Measurements from ENCODE around the gene SLC22A1.

Gene SLC22A1

DNA sequence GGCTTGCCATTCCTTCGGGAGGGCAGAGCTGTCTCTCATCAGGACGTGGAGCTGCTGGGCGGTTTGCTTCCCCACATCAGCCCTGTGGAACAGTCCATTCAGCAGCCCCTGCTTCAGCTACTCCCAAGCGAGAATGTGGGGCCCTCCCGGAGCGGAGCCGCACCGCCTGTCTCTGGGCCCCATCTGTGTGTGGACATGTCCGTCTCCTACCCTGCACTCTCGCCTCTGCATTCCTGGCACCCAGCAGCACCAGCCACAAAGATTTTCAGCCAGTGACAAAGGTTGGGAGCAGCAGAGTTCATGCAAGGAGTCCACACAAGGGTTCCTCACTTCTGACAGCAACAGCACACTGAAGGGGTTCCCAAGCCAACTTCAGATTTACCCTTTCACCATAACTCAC lies 29.0 kb upstream of the SLC22A1 start:
- DNase-seq (ENCODE audit: low read depth), result no peak
- TF ChIP-seq, protein P1, sequence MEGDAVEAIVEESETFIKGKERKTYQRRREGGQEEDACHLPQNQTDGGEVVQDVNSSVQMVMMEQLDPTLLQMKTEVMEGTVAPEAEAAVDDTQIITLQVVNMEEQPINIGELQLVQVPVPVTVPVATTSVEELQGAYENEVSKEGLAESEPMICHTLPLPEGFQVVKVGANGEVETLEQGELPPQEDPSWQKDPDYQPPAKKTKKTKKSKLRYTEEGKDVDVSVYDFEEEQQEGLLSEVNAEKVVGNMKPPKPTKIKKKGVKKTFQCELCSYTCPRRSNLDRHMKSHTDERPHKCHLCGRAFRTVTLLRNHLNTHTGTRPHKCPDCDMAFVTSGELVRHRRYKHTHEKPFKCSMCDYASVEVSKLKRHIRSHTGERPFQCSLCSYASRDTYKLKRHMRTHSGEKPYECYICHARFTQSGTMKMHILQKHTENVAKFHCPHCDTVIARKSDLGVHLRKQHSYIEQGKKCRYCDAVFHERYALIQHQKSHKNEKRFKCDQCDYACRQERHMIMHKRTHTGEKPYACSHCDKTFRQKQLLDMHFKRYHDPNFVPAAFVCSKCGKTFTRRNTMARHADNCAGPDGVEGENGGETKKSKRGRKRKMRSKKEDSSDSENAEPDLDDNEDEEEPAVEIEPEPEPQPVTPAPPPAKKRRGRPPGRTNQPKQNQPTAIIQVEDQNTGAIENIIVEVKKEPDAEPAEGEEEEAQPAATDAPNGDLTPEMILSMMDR (IDR thresholded peaks at IDR 0.05; ENCODE audit: low read depth, low read length, missing control alignments), result no peak
- in situ Hi-C loops (cut with HindIII; ENCODE audit: low sequenced_read_pairs), result no loop called here
- H3K4me3 ChIP-seq (ENCODE audit: low read depth, low read length), result no peak overlapping the region

DNA sequence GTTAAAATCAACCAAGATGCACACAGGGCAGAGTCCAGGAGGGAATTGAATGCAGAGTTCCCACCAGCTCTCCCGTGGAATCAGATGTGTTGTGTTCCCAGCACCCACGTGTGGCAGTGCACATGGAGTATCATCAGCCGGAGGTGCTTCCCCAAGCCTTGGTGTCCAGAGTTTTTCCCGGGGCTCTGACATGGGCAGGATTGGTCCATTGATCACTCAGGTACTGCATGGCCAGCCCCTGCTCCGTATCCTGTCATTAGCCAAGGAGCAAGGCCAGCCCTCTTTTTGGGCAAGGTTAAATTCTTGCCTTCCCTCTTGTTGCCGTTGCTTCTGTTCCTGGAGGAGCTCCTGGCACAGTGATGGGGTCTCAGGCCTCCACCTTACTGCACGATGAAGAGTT lies 28.6 kb upstream of the SLC22A1 start:
- DNase-seq (ENCODE audit: low read depth), result no peak
- in situ Hi-C loops (cut with HindIII; ENCODE audit: low sequenced_read_pairs), result no loop called here
- H3K4me3 ChIP-seq (ENCODE audit: low read depth, low read length), result no peak overlapping the region
- TF ChIP-seq, protein P1 (IDR thresholded peaks at IDR 0.05; ENCODE audit: low read depth, low read length, missing control alignments), result no peak

DNA sequence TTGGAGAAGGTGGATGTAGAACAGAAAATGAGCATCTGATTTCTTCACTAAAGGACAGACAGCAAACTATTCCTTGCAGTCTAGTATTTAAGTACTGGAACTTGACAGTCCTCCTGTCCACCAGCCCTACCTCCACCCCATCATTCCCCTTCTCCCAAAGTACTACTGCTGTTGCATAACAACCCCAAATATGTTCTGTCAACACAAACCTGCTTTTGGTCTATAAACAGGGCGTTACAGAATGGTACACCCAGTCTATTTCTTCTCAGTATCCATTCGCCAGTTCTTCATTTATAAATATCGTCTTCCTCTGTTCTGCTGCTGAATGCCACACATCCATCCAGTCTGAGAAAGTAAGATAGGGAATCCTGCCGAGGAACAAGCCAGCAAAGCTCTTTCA lies 27.7 kb upstream of the SLC22A1 start:
- TF ChIP-seq, protein P1 (IDR thresholded peaks at IDR 0.05; ENCODE audit: low read depth, low read length, missing control alignments), result no peak
- in situ Hi-C loops (cut with HindIII; ENCODE audit: low sequenced_read_pairs), result no loop called here

DNA sequence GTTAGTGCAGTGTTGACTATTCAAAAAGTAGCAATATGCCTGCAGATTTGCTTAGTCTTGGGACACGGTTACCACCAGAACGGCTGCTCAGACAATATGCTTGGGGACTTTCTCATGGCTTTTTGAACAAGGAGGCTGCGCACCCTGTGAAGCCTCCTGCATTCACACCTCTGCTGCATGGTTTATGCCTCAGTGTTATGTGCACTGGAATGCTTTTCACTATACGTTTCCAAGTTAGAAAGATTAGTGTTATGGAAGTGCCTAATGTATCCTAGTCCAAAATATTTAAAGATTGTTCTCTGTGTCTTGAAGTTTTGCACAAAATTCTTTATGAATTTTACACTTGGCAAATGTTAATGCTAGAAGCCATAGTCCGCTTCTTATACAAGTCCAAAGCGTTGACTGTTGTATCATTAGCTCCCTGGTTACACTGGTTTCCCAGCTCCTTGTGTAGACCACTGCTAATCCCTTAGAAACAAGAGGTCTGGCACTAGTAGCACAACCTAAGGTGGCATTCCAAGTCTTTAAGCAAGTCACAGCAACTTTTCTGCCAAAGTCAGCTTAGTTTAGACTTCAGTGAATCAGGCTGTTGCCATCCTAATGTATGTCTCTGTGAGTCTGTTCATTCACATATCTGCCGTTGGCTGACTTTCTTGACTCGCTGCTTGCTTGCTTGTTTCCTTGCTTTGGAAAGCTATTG lies 26.3 kb upstream of the SLC22A1 start:
- H3K4me3 ChIP-seq (ENCODE audit: low read depth, low read length), result no peak overlapping the region
- TF ChIP-seq, protein P1 (IDR thresholded peaks at IDR 0.05; ENCODE audit: low read depth, low read length, missing control alignments), result no peak
- no peak for DNase-seq (ENCODE audit: low read depth)
- in situ Hi-C loops (cut with HindIII; ENCODE audit: low sequenced_read_pairs), result no loop called here

More for the DNA sequence above, 27.7 kb upstream of the SLC22A1 start:
- DNase-seq (ENCODE audit: low read depth), result no peak
- no peak overlapping the region for H3K4me3 ChIP-seq (ENCODE audit: low read depth, low read length)

DNA sequence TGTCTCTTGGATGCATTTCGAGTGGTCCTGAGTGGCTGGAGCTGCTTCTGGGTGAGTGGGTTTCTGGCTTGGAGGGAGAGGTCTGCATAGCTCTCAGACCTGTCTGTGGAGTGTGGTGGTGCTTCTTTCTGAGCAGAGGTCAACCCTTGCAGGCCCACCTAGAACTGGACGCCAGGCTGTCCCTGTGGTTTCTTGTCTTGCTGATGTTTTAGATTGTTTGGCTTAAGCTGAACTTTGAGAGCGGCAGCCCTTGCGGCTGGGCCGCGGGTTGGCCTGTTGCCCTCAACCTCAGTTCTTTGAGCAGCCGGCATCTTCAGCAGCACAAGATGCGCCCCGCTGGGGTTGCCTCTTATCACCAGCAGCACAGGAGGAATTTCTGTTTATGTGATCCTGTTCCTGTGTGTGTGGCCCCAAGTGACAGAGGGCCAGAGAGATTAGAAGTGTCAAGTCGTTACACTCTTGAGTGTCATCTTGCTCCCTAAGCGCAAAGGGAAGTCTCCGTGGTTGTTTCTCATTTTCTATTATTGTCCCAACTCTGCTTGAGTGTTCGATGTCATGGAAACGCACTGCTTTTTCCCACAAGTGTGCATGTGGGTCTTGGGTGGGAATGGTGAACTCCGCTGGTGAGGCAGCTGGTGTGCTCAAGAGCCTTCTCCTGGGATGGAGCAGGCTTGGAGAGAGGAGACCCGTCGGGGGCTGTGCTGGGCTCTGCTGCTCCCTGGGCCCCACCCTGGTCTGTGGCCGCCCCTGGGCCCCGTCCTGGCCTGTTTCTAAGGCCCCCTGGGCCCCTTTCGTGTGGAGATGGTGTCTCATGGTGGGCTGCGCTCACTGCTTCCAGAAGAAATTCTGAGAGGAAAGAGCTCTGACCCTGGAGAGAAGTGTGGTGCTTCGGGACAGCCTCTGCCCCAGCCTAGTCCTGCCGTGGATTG lies 20.1 kb upstream of the SLC22A1 start:
- DNase-seq (ENCODE audit: low read depth), result no peak
- TF ChIP-seq, protein P1 (IDR thresholded peaks at IDR 0.05; ENCODE audit: low read depth, low read length, missing control alignments), result no peak
- H3K4me3 ChIP-seq (ENCODE audit: low read depth, low read length), result no peak overlapping the region
- in situ Hi-C loops (cut with HindIII; ENCODE audit: low sequenced_read_pairs), result no loop called here

DNA sequence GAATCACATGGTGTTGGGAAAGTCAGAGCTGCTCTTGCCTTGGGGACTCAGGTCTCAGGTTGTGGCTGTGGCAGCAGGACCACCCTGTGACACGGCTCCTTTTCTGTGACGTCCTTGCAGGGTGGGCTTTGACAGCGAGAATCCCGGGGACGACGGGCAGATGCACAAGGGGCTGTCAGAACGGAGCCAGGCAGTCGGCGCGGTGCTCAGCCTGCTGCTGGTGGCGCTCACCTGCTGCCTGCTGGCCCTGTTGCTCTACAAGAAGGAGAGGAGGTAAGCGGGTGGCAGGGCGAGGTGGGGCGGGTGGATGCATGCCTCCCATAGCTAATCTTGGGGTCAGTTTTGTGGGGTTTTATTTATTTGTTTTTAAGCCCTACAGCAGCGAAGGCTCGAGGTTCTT lies 19.2 kb upstream of the SLC22A1 start:
- no peak for DNase-seq (ENCODE audit: low read depth)
- no peak overlapping the region for H3K4me3 ChIP-seq (ENCODE audit: low read depth, low read length)
- TF ChIP-seq, protein P1 (IDR thresholded peaks at IDR 0.05; ENCODE audit: low read depth, low read length, missing control alignments), result no peak
- in situ Hi-C loops (cut with HindIII; ENCODE audit: low sequenced_read_pairs), result no loop called here

Measured in astrocyte of the cerebellum (primary cell).